ENCODE data around the gene S100A10.

Gene S100A10

GRCh38 chr1:151986501-151987190 is 7.0 kb downstream of the S100A10 start:
- DNase-seq (ENCODE audit: low read depth) = no peak

DNA sequence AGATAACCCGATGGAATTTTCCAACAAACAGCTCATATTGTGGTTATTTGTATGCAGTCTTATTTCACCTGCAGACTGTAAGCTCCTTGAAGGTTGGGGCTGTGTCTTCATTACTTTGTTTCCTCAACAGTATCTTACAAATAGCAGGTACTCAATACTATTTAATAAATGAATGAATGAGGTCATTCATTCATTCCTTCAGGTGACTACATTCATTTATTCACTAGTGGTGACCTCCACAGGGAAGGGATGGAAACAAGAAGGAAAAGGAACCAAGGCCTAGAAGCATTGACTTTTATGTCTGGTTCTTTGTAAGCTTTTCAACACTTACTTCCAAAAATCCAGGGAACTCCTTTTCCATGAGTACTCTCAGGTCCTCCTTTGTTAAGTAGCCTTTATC is 7.9 kb downstream of the S100A10 start:
- DNase-seq (ENCODE audit: low read depth) = no peak

GRCh38 chr1:151985270-151985669 is 8.4 kb downstream of the S100A10 start:
- no peak for DNase-seq (ENCODE audit: low read depth)

GRCh38 chr1:151984313-151984956 is 9.2 kb downstream of the S100A10 start:
- no peak for DNase-seq (ENCODE audit: low read depth)

- DNase-seq (ENCODE audit: low read depth) = no peak
Measured at GRCh38 chr1:151982300-151983005, 11.2 kb downstream of the S100A10 start.

GRCh38 chr1:151981178-151981525 is 12.5 kb downstream of the S100A10 start:
- no peak for DNase-seq (ENCODE audit: low read depth)

DNA sequence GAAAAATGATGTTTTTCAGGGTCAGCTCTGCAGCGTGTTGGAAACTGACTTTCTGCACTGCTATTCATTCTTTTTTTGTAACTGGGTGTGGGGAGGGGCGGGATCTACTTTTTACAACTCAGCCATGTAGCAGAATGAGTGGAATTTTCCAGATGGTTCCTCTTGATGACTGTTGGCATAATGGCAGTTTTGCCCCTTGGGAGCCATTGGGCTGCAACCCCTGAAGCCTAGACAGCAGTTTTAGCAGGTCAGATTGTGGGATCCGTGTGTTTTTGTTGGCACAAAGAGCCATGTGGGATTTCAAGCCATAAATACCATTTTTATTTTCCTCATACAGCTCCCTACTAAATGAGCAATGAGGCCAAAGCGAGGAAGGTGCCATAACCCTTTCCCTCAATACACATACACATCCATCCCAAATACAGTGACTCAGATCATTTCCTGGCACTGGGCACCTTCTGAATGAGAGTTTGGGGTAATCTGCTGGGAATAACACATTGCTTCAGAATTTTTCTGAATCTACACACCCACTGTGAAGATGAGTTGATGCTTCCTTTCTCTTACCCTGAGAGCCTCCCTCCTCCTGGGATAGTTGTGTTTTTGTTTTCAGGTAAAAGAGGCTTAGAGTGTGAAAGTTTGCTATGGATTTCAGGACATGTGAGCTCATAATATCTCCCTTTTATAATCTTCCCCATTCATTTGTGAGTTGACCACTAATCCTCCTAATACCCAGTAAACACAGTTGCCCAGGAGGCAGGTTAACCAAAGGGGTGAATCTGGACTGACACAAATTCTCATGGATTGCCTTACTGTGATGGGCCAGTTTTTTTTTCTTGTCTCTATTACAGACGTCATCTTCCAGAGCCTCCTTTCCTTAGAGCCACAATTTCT is 13.1 kb downstream of the S100A10 start:
- DNase-seq (ENCODE audit: low read depth) = no peak

DNA sequence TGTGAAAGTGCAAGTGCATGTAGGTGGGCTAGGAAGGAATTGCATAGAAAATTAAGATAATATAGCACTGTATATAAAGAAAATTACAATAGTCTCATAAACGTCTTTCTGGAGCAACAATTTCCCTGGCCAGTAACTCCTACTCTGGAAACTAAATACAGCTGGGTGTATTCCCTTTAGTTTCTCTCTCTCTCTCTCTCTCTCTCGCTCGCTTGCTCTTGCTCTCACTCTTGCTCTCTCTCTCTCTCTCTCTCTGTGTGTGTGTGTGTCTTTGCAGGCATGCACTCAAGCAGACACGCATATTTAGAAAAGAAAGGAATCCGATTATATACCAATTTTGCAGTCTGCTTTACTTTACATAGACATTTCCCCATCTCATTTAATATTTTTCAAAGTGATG is 14.7 kb downstream of the S100A10 start:
- DNase-seq (ENCODE audit: low read depth) = no peak

DNA sequence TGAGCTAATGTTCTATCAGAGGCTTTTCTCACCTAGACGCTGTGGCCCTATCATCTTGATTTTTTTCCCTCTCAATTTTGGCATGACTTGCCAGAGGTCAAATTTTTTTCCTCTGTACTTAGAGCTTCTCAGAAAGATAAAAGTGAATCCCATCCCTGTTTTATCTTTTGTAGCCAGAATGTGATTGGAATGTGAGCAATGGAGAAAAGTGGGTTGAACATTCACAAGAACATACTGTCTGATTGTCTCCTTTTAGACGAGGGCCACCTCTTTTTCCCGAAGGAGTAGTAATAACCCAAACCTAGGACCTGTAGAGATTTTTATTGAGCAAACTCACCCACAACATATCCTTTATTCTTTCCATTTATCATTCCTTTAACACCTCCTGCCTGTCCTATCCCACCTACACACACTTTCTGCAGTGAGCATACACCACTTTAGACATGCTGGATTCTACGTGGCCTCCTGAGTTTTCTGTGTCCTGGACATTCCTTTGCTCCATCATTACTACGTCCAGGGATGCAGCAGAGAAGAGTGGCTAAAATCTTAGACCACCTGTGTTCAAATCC is 15.9 kb downstream of the S100A10 start:
- DNase-seq (ENCODE audit: low read depth) = no peak

- no peak for DNase-seq (ENCODE audit: low read depth)
Measured at GRCh38 chr1:151976858-151977257, 16.8 kb downstream of the S100A10 start.

DNA sequence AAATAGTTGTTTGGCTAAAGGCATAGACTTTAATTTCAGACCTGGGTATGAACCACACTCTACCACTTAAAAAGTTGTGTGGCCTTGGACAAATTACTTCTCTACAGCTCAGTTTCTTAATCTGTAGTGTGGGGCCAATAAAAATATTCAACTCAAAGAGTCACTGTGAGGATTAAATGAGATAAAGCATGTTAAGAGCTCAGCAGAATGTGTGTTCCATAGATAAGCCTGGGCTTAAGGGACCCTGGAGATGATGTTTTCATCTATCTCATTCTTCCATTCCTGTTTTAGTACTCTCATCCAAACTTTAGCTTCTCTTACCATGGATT is 17.7 kb downstream of the S100A10 start:
- DNase-seq (ENCODE audit: low read depth) = no peak

DNA sequence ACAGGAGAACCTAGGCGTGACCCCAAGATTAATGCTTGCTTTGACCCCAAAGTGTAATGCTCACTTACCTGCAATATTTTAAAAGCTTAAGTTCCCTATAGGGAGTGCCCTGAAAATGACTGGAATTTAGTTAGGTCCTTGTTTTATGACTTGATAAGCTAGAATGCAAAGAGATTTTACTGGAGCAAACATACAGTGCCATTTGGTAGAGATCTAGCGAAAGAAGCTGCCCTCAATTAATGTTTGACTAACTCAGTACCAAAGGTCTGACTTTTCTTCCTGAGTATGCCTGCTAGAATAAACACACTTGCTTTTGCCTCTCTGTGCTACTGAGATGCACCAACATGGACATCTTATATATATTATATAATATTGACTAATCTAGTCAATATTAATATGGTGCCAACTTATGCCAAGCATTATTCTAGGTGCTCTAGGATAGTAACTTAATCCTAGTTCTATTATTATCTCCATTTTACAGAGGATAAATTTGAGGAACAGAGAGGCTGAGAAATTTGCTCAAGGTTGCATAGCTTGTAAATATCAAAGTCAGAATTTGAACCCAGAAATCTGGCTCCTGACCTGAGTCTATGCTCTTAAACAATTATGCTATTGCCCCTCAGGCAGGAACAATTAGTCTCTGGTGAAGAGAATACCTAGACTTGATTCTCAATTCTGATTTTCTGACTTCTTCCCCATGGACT is 18.2 kb downstream of the S100A10 start:
- no peak for DNase-seq (ENCODE audit: low read depth)

- DNase-seq (ENCODE audit: low read depth) = no peak
Measured at GRCh38 chr1:151972542-151973248, 21.0 kb downstream of the S100A10 start.

GRCh38 chr1:151970626-151971025 is 23.0 kb downstream of the S100A10 start:
- no peak for DNase-seq (ENCODE audit: low read depth)

GRCh38 chr1:151970128-151970527 is 23.5 kb downstream of the S100A10 start:
- no peak for DNase-seq (ENCODE audit: low read depth)

- DNase-seq (ENCODE audit: low read depth) = no peak
Measured at GRCh38 chr1:151968791-151969399, 24.8 kb downstream of the S100A10 start.

DNA sequence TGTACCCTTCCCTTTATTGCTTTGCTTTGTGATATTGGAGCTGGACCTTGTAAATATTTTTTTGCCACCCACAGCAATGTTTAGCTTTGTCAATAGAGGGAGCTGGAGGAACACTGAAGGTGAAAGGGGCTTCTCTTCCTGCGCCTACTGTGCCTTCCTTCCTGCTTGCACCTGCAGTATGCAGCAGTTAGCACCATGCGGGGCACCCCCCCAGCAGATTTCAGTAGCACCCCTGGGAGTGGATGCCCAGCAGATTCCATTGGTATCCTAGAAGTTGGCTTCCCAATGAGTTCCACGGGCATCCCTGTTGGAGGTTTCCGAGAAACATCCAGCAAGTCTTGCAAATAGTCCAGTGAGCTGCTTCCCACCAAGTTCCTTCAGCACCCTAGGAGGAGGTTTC is 25.6 kb downstream of the S100A10 start:
- DNase-seq (ENCODE audit: low read depth) = no peak

DNA sequence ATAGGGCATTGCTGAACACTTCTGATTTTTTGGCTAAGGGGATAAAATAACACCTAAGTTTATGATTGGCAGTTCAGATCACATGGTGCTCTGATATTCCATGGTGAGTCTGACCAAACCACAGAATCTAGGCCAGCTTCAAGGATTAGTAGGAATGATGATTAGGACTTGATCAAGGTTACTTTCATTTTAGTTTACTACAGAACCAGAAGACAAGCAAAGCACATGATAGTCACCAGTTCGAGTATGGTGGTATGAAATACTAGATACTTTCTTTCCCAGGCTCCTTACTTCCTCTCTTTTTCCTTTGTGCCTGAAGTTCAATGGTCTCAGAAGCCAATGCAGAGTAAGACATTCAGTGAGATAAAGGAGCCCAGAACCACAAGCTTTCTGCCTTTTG is 26.6 kb downstream of the S100A10 start:
- no peak for DNase-seq (ENCODE audit: low read depth)

DNA sequence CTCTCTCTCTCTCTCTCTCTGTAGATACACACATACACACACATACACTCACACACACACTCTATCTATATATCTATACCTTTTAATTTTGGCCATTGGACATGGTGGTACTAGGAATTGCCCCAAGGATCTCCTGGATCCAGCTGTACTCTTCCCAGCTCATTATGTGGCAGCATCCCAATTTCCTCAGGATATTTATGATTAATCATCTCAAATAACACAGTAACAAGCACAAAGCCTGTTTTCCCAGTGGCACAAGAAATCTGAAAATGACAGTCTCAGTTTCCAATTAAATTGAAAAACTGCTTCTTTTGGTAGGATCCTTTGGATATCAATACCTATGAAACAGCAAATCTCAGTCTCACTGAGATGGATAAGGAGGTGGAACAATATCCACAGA is 27.6 kb downstream of the S100A10 start:
- DNase-seq (ENCODE audit: low read depth) = no peak

DNA sequence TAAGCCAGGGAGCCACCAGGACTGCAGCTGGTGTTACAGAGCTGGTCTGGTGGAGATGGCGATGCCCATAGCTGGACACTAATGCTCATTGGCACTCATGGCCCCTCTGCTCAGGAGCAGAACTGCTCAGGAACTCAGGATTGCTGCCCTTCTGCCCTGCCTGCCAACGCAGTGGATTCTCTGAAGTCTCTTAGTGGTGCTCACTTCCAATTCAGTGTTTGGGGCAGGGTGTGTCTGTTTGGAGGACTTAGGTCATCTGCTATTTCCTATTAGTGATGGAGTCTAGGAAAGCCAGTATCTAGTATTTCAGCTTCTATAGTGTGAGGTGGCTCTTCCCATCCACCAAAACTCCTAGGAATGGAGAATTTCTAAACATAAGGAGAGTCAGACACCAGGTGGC is 29.1 kb downstream of the S100A10 start:
- no peak for DNase-seq (ENCODE audit: low read depth)

- DNase-seq (ENCODE audit: low read depth) = no peak
Measured at GRCh38 chr1:151963288-151963687, 30.4 kb downstream of the S100A10 start.

Measured in stimulated activated CD8-positive, alpha-beta memory T cell treated with anti-CD3 and anti-CD28 coated beads, Interleukin-15, amount 100 ng/mL, for 1 hour (primary cell).